H1 (cell line): ENCODE data around the gene PXDN.

Experiments used
- CREB1 ChIP-seq: IDR thresholded peaks from 2 replicates; pipeline ENCODE4 v1.6.1; 2012; ENCODE audit warnings: inconsistent platforms
- EZH2 ChIP-seq: fragments of 200-600 bp; sonication (generic); IDR thresholded peaks from 2 replicates; pipeline ENCODE4 v1.7.1; 2012; ENCODE audit warnings: low read depth, mild to moderate bottlenecking, moderate library complexity, low read length, inconsistent platforms; ENCODE audit not compliant: severe bottlenecking
- POLR2A ChIP-seq, 2 experiments: IDR thresholded peaks; 1 replicate in 1 of 2; 2 replicates in 1 of 2; pipeline ENCODE4 v1.6.1; 2011; ENCODE audit warnings: low read depth in 2 of 2, low read length in 2 of 2, mild to moderate bottlenecking in 2 of 2; ENCODE audit errors: control extremely low read depth in 1 of 2
- POLR2AphosphoS5 ChIP-seq: IDR thresholded peaks from 2 replicates; pipeline ENCODE4 v1.6.1; 2011; ENCODE audit warnings: low read depth, low read length
- SIRT6 ChIP-seq: IDR thresholded peaks from one replicate; pipeline ENCODE4 v1.7.1; 2012; ENCODE audit warnings: low read length, inconsistent platforms
- TF ChIP-seq, protein P1 (sequence below), 3 experiments: IDR thresholded peaks; 1 replicate in 2 of 3; 2 replicates in 1 of 3; pipeline versions ENCODE4 v1.5.1 to v1.6.1; 2011; ENCODE audit warnings: low read length in 3 of 3, mild to moderate bottlenecking in 3 of 3, inconsistent platforms in 2 of 3, low read depth in 1 of 3, moderate library complexity in 1 of 3; ENCODE audit not compliant: insufficient read depth in 1 of 3; ENCODE audit errors: control extremely low read depth in 1 of 3
- TF ChIP-seq, protein P2 (sequence below): fragments of 300-600 bp; sonication (generic); IDR thresholded peaks from 2 replicates; pipeline ENCODE4 v1.7.1; 2012; ENCODE audit warnings: low read length, moderate library complexity, mild to moderate bottlenecking, inconsistent platforms; ENCODE audit not compliant: insufficient replicate concordance

DNA sequence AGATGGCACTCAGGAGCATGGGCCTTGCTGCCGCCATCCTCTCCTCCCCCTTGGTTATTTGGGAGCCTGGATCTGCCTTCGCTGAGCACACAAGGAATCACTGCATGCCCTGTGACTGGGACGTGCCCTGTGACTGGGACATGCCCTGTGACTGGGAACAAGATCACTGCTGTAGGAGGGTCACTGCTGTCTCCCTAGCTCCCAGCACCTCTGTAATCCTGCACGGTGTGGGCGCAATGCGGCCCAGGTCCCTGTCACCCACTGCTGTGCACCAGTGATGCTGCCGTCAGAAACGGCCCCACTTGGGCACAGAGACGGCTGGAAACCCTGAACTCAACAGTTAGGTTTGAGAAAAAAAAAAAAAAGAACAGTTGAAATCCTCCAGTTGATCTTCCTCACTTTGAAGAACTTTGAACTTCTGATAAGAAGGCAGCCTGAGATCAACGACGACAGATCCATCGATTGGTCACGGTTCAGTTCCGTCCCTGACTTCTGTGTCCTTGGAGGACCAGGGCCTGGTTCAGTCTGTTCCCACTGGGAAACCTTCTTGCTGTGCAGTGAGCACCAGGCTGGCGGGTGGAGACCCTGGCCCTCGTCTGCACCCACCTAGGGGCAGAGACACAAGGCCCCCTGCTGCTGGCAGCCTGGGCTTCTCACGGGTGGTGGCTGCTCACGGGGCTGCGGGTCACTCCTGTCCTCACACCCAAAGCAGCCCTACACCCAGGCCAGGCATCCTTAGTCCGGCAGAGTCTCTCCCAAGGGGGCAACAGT lies 125.9 kb downstream of the PXDN start:
- no peak for TF ChIP-seq POLR2A (IDR thresholded peaks at IDR 0.05; ENCODE audit: control extremely low read depth in 1 of 2, low read depth in 2 of 2, low read length in 2 of 2)
- no peak for TF ChIP-seq POLR2AphosphoS5
- no peak for TF ChIP-seq CREB1
- no peak for TF ChIP-seq SIRT6
- TF ChIP-seq, protein P1, sequence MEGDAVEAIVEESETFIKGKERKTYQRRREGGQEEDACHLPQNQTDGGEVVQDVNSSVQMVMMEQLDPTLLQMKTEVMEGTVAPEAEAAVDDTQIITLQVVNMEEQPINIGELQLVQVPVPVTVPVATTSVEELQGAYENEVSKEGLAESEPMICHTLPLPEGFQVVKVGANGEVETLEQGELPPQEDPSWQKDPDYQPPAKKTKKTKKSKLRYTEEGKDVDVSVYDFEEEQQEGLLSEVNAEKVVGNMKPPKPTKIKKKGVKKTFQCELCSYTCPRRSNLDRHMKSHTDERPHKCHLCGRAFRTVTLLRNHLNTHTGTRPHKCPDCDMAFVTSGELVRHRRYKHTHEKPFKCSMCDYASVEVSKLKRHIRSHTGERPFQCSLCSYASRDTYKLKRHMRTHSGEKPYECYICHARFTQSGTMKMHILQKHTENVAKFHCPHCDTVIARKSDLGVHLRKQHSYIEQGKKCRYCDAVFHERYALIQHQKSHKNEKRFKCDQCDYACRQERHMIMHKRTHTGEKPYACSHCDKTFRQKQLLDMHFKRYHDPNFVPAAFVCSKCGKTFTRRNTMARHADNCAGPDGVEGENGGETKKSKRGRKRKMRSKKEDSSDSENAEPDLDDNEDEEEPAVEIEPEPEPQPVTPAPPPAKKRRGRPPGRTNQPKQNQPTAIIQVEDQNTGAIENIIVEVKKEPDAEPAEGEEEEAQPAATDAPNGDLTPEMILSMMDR (IDR thresholded peaks at IDR 0.05; ENCODE audit: control extremely low read depth in 1 of 3, insufficient read depth in 1 of 3, low read depth in 1 of 3, low read length in 3 of 3): no peak
- TF ChIP-seq, protein P2, sequence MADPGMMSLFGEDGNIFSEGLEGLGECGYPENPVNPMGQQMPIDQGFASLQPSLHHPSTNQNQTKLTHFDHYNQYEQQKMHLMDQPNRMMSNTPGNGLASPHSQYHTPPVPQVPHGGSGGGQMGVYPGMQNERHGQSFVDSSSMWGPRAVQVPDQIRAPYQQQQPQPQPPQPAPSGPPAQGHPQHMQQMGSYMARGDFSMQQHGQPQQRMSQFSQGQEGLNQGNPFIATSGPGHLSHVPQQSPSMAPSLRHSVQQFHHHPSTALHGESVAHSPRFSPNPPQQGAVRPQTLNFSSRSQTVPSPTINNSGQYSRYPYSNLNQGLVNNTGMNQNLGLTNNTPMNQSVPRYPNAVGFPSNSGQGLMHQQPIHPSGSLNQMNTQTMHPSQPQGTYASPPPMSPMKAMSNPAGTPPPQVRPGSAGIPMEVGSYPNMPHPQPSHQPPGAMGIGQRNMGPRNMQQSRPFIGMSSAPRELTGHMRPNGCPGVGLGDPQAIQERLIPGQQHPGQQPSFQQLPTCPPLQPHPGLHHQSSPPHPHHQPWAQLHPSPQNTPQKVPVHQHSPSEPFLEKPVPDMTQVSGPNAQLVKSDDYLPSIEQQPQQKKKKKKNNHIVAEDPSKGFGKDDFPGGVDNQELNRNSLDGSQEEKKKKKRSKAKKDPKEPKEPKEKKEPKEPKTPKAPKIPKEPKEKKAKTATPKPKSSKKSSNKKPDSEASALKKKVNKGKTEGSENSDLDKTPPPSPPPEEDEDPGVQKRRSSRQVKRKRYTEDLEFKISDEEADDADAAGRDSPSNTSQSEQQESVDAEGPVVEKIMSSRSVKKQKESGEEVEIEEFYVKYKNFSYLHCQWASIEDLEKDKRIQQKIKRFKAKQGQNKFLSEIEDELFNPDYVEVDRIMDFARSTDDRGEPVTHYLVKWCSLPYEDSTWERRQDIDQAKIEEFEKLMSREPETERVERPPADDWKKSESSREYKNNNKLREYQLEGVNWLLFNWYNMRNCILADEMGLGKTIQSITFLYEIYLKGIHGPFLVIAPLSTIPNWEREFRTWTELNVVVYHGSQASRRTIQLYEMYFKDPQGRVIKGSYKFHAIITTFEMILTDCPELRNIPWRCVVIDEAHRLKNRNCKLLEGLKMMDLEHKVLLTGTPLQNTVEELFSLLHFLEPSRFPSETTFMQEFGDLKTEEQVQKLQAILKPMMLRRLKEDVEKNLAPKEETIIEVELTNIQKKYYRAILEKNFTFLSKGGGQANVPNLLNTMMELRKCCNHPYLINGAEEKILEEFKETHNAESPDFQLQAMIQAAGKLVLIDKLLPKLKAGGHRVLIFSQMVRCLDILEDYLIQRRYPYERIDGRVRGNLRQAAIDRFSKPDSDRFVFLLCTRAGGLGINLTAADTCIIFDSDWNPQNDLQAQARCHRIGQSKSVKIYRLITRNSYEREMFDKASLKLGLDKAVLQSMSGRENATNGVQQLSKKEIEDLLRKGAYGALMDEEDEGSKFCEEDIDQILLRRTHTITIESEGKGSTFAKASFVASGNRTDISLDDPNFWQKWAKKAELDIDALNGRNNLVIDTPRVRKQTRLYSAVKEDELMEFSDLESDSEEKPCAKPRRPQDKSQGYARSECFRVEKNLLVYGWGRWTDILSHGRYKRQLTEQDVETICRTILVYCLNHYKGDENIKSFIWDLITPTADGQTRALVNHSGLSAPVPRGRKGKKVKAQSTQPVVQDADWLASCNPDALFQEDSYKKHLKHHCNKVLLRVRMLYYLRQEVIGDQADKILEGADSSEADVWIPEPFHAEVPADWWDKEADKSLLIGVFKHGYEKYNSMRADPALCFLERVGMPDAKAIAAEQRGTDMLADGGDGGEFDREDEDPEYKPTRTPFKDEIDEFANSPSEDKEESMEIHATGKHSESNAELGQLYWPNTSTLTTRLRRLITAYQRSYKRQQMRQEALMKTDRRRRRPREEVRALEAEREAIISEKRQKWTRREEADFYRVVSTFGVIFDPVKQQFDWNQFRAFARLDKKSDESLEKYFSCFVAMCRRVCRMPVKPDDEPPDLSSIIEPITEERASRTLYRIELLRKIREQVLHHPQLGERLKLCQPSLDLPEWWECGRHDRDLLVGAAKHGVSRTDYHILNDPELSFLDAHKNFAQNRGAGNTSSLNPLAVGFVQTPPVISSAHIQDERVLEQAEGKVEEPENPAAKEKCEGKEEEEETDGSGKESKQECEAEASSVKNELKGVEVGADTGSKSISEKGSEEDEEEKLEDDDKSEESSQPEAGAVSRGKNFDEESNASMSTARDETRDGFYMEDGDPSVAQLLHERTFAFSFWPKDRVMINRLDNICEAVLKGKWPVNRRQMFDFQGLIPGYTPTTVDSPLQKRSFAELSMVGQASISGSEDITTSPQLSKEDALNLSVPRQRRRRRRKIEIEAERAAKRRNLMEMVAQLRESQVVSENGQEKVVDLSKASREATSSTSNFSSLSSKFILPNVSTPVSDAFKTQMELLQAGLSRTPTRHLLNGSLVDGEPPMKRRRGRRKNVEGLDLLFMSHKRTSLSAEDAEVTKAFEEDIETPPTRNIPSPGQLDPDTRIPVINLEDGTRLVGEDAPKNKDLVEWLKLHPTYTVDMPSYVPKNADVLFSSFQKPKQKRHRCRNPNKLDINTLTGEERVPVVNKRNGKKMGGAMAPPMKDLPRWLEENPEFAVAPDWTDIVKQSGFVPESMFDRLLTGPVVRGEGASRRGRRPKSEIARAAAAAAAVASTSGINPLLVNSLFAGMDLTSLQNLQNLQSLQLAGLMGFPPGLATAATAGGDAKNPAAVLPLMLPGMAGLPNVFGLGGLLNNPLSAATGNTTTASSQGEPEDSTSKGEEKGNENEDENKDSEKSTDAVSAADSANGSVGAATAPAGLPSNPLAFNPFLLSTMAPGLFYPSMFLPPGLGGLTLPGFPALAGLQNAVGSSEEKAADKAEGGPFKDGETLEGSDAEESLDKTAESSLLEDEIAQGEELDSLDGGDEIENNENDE: no peak
- TF ChIP-seq EZH2: no peak
